ENCODE results near the gene NOL12. TPM values are rescaled to one million over a fixed set of nuclear protein-coding genes. Genes with fewer than 3 reads are reported as not detected.

The NOL12 gene, protein sequence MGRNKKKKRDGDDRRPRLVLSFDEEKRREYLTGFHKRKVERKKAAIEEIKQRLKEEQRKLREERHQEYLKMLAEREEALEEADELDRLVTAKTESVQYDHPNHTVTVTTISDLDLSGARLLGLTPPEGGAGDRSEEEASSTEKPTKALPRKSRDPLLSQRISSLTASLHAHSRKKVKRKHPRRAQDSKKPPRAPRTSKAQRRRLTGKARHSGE
- 10 to 100 TPM; 24.5 to 29.4 (median 24.6) TPM for total RNA-seq

DNA sequence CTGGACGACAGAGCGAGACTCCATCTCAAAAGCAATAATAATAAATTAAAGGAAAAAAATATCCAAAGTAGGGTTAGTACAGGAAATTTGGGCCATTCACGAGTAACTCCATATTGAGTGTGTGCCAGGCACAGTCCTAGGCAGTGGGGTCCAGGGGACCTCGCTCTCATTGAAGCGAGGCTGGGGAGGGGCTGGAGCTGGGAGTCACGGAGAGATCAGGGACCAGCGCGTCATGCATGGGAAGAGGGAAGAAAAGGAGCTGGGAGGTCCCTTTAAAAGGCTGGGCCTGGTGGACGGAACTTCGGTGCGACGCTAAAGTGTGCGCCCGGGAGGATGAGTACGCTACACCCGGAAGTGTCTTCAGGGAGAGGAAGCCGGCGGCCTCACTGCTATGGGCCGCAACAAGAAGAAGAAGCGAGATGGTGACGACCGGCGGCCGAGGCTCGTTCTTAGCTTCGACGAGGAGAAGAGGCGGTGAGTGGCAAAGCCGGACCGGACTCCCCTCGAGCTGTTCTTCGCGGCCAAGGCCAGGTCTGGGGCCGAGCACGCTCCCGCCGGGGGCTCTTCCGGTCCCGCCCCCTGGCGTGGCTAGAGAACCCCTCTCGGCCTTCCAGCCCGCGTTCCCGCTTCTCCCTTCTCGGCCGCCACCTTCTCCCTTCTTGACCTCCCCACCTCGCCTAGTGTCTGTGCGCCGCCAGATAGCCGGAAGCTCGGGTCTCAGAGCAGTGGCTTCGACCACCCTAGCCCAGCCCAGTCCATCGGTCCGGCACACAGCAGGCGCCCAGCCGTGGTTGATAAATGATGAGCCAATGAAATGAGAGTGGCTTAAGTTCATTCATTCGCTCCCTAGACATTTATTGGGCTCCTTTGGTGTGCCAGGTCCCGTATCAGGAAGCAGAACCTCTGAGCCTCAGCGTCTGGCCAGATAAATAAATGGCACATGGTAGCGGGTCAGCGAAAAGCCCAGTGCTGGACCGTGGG is at the start of gene NOL12:
Gene NOL12, plus strand, starts transcription at position 342 of the 981 bp plus-strand sequence. Its CDS starts 50 bp downstream, at position 392.
- intact Hi-C loops (cut with DNase I; ENCODE audit: low total_unique reads) = loop anchor here (5.0 kb wide), 1 partner anchor 51 kb away; no protein-coding TSS in a partner anchor
- no peaks in the 10 kb centered on the region for H3K9me3 ChIP-seq
- DNase-seq (ENCODE audit: low spot score in 2 of 2) = peak; percentile 71 to 83
- no peaks in the 10 kb centered on the region for H3K36me3 ChIP-seq
- H3K27ac ChIP-seq = peak within 1 kb of the TSS; percentile 91 to 93
- peaks cover 0 to 20% of the 10 kb centered on the region in 2 donors for H3K4me1 ChIP-seq
- no peak for TF ChIP-seq POLR2A (IDR thresholded peaks at IDR 0.05)
- TF ChIP-seq, protein P1, sequence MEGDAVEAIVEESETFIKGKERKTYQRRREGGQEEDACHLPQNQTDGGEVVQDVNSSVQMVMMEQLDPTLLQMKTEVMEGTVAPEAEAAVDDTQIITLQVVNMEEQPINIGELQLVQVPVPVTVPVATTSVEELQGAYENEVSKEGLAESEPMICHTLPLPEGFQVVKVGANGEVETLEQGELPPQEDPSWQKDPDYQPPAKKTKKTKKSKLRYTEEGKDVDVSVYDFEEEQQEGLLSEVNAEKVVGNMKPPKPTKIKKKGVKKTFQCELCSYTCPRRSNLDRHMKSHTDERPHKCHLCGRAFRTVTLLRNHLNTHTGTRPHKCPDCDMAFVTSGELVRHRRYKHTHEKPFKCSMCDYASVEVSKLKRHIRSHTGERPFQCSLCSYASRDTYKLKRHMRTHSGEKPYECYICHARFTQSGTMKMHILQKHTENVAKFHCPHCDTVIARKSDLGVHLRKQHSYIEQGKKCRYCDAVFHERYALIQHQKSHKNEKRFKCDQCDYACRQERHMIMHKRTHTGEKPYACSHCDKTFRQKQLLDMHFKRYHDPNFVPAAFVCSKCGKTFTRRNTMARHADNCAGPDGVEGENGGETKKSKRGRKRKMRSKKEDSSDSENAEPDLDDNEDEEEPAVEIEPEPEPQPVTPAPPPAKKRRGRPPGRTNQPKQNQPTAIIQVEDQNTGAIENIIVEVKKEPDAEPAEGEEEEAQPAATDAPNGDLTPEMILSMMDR (IDR thresholded peaks at IDR 0.05) = peak in 1 of 3 donors; percentile 24
- peak; percentile 76 to 88 (median 86) for TF ChIP-seq POLR2AphosphoS5 (IDR thresholded peaks at IDR 0.05)
- peak within 1 kb of the TSS; percentile 82 to 92 (median 85) for H3K4me3 ChIP-seq
- H3K27me3 ChIP-seq = no peaks in the 10 kb centered on the region

DNA sequence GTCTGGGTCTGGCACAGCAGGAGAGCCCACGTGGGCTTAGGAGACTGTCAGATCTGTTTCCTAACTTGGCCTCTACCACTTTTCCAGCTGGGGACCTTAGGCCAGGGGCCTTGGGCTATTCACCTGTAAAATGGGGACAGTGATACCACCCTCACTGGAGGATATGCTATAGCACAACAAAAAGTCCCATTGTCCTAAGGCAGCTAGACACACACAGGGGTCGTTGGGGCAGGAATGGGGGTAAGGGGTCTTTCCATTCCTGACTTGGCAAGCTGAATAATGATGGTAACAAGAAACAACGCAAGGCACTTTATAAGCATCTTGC is 49.2 kb upstream of the NOL12 start:
- Histone ChIP-seq H3K9me3 (no peaks in the 10 kb centered on the region), H3K36me3 (no peaks in the 10 kb centered on the region), H3K27ac (peak overlapping the region; percentile 29 to 91), H3K27me3 (no peaks in the 10 kb centered on the region), H3K4me1 (peaks cover 19 to 28% of the 10 kb centered on the region in 2 donors), H3K4me3 (no peak overlapping the region)
- TF ChIP-seq, protein P1 (IDR thresholded peaks at IDR 0.05) = no peak
- TF ChIP-seq POLR2A (IDR thresholded peaks at IDR 0.05) = no peak
- TF ChIP-seq POLR2AphosphoS5 (IDR thresholded peaks at IDR 0.05) = no peak
- intact Hi-C loops (cut with DNase I; ENCODE audit: low total_unique reads) = no loop called here
- DNase-seq (ENCODE audit: low spot score in 2 of 2) = no peak

DNA sequence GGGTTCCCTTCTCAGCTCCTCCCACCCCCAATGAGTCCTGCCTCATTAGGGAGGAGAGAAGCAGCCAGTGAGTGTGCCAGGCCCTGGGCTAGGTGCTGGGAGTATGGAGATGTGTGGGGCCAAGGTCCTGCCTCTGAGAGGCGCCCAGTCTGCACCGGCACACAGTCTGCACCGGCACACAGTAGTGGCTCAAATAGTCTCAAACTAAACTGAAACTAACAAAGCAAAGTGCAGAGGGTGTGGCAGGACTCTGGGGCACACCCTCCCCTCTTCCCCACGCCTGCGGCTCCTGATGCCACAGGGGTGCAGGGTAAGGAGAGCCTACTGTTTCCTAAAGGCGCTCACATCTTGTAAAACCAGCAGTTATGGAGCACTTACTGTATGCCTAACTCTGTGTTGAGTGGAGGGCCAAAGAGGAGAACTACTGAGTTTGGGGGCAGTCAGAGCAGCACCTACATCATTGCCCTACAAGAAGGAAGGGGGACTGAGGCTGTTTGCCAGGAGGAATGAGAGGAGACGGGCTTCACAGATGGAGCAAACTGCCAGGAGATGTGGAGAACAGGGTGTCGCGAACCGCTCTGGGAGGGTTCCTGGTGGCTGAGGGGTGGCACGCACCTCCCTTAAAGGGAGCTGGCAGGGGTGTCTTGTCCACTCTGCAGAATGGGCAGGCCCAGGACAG is 47.6 kb upstream of the NOL12 start:
- Histone ChIP-seq H3K27me3 (no peaks in the 10 kb centered on the region), H3K27ac (peak overlapping the region; percentile 75 to 91), H3K4me3 (peak overlapping the region; percentile 52 to 97 (median 79)), H3K4me1 (peaks cover 19 to 24% of the 10 kb centered on the region in 2 donors), H3K9me3 (no peaks in the 10 kb centered on the region), H3K36me3 (no peaks in the 10 kb centered on the region)
- TF ChIP-seq POLR2A (IDR thresholded peaks at IDR 0.05) (no peak), POLR2AphosphoS5 (IDR thresholded peaks at IDR 0.05) (no peak)
- TF ChIP-seq, protein P1 (IDR thresholded peaks at IDR 0.05) = no peak
- no peak for DNase-seq (ENCODE audit: low spot score in 2 of 2)
- intact Hi-C loops (cut with DNase I; ENCODE audit: low total_unique reads) = no loop called here

DNA sequence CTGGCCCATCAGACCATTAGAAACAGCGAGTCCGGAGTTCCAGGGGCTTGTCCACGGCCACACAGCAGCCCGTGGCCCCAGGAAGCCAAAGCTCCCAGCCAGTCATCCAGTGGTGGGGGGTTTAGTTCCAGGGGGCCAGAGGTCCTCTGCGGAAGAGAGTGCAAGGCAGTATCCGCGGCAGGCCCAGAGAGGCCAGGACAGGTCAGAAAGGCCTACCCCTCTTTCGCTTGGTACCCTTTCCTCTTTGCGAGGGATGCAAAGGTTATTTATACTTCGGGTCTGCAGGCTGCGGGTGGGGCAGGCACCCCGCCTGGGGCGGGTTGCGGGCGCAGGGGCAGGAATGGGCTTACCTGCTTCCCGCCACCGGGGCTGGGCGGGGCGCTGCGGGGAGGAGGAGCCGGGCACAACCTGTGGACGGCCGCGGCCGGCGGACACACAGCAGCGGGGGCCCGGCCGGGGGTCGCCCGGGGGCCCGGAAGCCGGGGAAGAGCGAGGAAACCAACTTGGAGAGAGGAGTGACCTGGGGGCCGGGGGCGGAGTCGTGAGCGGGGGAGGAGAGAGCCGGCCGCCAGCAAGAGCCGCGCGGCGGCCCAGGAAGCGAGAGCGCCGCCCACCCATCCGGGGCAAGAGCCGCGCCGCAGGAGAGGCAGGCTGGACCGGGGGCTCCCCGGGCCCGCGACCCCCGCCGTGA is 46.9 kb upstream of the NOL12 start, which contains the start of gene SH3BP1:
Gene SH3BP1, plus strand, starts transcription at position 600 of the 691 bp plus-strand sequence. CDS start 119 bp downstream, outside the sequence.
- no peaks in the 10 kb centered on the region for H3K27me3 ChIP-seq
- intact Hi-C loops (cut with DNase I; ENCODE audit: low total_unique reads) = no loop called here
- no peaks in the 10 kb centered on the region for H3K36me3 ChIP-seq
- H3K27ac ChIP-seq = peak within 1 kb of the TSS; percentile 75 to 91
- no peaks in the 10 kb centered on the region for H3K9me3 ChIP-seq
- no peak for DNase-seq (ENCODE audit: low spot score in 2 of 2)
- peak within 1 kb of the TSS; percentile 52 to 97 (median 79) for H3K4me3 ChIP-seq
- TF ChIP-seq, protein P1 (IDR thresholded peaks at IDR 0.05) = no peak
- TF ChIP-seq POLR2A (IDR thresholded peaks at IDR 0.05) (no peak), POLR2AphosphoS5 (IDR thresholded peaks at IDR 0.05) (no peak)
- peaks cover 19 to 20% of the 10 kb centered on the region in 2 donors for H3K4me1 ChIP-seq
